Tibial artery (tissue), 4 donors: ENCODE results near the gene CCDC50.

Source experiments
- DNase-seq, 2 donors: peaks; one replicate each; pipeline ENCODE4 v3.0.0-alpha.2; 2019
- H3K27ac ChIP-seq, 2 donors: fragments of 200-600 bp; sonication (generic) in 1 of 2; 1 replicate in 1 of 2; 2 replicates in 1 of 2; pipeline ENCODE4 v1.5.1; 2018 to 2019; ENCODE audit warnings: mild to moderate bottlenecking in 1 of 2
- H3K27me3 ChIP-seq, 2 donors: fragments of 200-600 bp; sonication (generic) in 1 of 2; one replicate each; pipeline versions ENCODE4 v1.5.1 to v1.6.0; 2016 to 2019
- H3K36me3 ChIP-seq, 3 donors: fragments of 200-600 bp; sonication (generic) in 2 of 3; one replicate each; pipeline ENCODE4 v1.5.1; 2016 to 2019; ENCODE audit warnings: mild to moderate bottlenecking in 2 of 3
- H3K4me1 ChIP-seq, 4 donors: fragments of 200-600 bp; sonication (generic) in 2 of 4; 1 replicate in 3 of 4; 2 replicates in 1 of 4; pipeline ENCODE4 v1.5.1; 2016 to 2019
- H3K4me3 ChIP-seq, 2 donors: fragments of 200-600 bp; sonication (generic) in 1 of 2; 1 replicate in 1 of 2; 2 replicates in 1 of 2; pipeline ENCODE4 v1.5.1; 2018 to 2019; ENCODE audit warnings: mild to moderate bottlenecking in 2 of 2
- H3K9me3 ChIP-seq, 3 donors: fragments of 200-600 bp; sonication (generic) in 1 of 3; one replicate each; pipeline ENCODE4 v1.5.1; 2016 to 2019
- CTCF ChIP-seq, 2 experiments: fragments of 200-600 bp in 1 of 2; fragments of 450-650 bp in 1 of 2; IDR thresholded peaks; one replicate each; pipeline ENCODE4 v1.5.1; 2017 to 2019; ENCODE audit warnings: antibody characterized with exemption in 2 of 2, mild to moderate bottlenecking in 1 of 2, moderate library complexity in 1 of 2
- intact Hi-C: fragments of 100-400 bp; cut with DNase I; formaldehyde crosslinking; loops from one replicate; pipeline ENCODE4 v1.15.0; 2023; ENCODE audit warnings: low total_unique reads

The CCDC50 gene

GRCh38 chr3:191307341-191307740, 21.9 kb upstream of the CCDC50 start:
- no peak overlapping the region for H3K4me3 ChIP-seq
- no peak for TF ChIP-seq CTCF (IDR thresholded peaks at IDR 0.05)
- intact Hi-C loops: no loop called here
- DNase-seq: no peak
- H3K4me1 ChIP-seq: no peaks in the 10 kb centered on the region
- no peaks in the 10 kb centered on the region for H3K27me3 ChIP-seq
- no peaks in the 10 kb centered on the region for H3K9me3 ChIP-seq
- no peak overlapping the region for H3K27ac ChIP-seq
- H3K36me3 ChIP-seq: no peaks in the 10 kb centered on the region

GRCh38 chr3:191313296-191313695, 15.9 kb upstream of the CCDC50 start:
- H3K27me3 ChIP-seq: no peaks in the 10 kb centered on the region
- no peaks in the 10 kb centered on the region for H3K36me3 ChIP-seq
- no peaks in the 10 kb centered on the region for H3K9me3 ChIP-seq
- no peak overlapping the region for H3K27ac ChIP-seq
- no peaks in the 10 kb centered on the region for H3K4me1 ChIP-seq
- TF ChIP-seq CTCF (IDR thresholded peaks at IDR 0.05): no peak
- H3K4me3 ChIP-seq: no peak overlapping the region
- no peak for DNase-seq
- intact Hi-C loops: no loop called here

GRCh38 chr3:191314109-191314728, 15.0 kb upstream of the CCDC50 start:
- no peaks in the 10 kb centered on the region for H3K27me3 ChIP-seq
- H3K27ac ChIP-seq: no peak overlapping the region
- TF ChIP-seq CTCF (IDR thresholded peaks at IDR 0.05): no peak
- no peaks in the 10 kb centered on the region for H3K36me3 ChIP-seq
- H3K9me3 ChIP-seq: no peaks in the 10 kb centered on the region
- intact Hi-C loops: no loop called here
- H3K4me3 ChIP-seq: no peak overlapping the region
- H3K4me1 ChIP-seq: no peaks in the 10 kb centered on the region
- no peak for DNase-seq

GRCh38 chr3:191316876-191317603, 12.2 kb upstream of the CCDC50 start:
- no peaks in the 10 kb centered on the region for H3K4me1 ChIP-seq
- intact Hi-C loops: no loop called here
- H3K9me3 ChIP-seq: no peaks in the 10 kb centered on the region
- DNase-seq: no peak
- H3K27me3 ChIP-seq: no peaks in the 10 kb centered on the region
- TF ChIP-seq CTCF (IDR thresholded peaks at IDR 0.05): no peak
- no peak overlapping the region for H3K27ac ChIP-seq
- H3K4me3 ChIP-seq: no peak overlapping the region
- H3K36me3 ChIP-seq: no peaks in the 10 kb centered on the region

- DNase-seq: no peak
Measured at GRCh38 chr3:191320316-191320715, 8.9 kb upstream of the CCDC50 start.

More at GRCh38 chr3:191320316-191320715, 8.9 kb upstream of the CCDC50 start:
- no peak for TF ChIP-seq CTCF (IDR thresholded peaks at IDR 0.05)
- Histone ChIP-seq H3K9me3 (no peaks in the 10 kb centered on the region), H3K4me3 (no peak overlapping the region), H3K36me3 (no peaks in the 10 kb centered on the region), H3K27ac (no peak overlapping the region), H3K4me1 (no peaks in the 10 kb centered on the region), H3K27me3 (no peaks in the 10 kb centered on the region)
- intact Hi-C loops: no loop called here
